ENCODE measurements around the gene GDPD3. TPM values are rescaled to one million over a fixed set of nuclear protein-coding genes. Genes with fewer than 3 reads are reported as not detected.

The GDPD3 gene
- total RNA-seq, 4 donors from 2014 or later = 13.4 to 41.2 (median 28.1) TPM

GRCh38 chr16:30054959-30055553 is 58.3 kb downstream of the GDPD3 start:
- Histone ChIP-seq H3K9me3 (no peaks in the 10 kb centered on the region), H3K27ac (peak overlapping the region in 3 of 4 donors; percentile 62 to 73 (median 65)), H3K36me3 (no peaks in the 10 kb centered on the region), H3K4me1 (peaks cover 18 to 70% (median 29%) of the 10 kb centered on the region in 3 donors), H3K4me3 (no peak overlapping the region), H3K27me3 (no peaks in the 10 kb centered on the region)
- WGBS, 2 donors = 17 to 27% methylated on average over 7 to 9 of the region's 10 CpGs
- DNase-seq = no peak
- intact Hi-C loops (cut with DNase I) = no loop called here
- TF ChIP-seq POLR2A (IDR thresholded peaks at IDR 0.05) (no peak), CTCF (IDR thresholded peaks at IDR 0.05) (peak; percentile 23 to 66 (median 51))

Other genes starting within 250 kb of the GDPD3 start
- 1 to 10 TPM in 2 of 4 donors, under 1 TPM in 1, not detected in 1; 0.22 to 2.8 (median 1.1) TPM for gene SEZ6L2, start 214.0 kb downstream of the GDPD3 start, total RNA-seq
- gene ASPHD1, start 213.0 kb downstream of the GDPD3 start, total RNA-seq = under 1 TPM in 2 of 4 donors, not detected in 2; 0.32 to 0.61 TPM
- gene KCTD13, start 187.3 kb downstream of the GDPD3 start, total RNA-seq = 10 to 100 TPM in 3 of 4 donors, 1 to 10 TPM in 1; 8.4 to 17.2 (median 13.9) TPM
- 100 to 1,000 TPM in 1 of 4 donors, 10 to 100 TPM in 3; 48.0 to 119 (median 80.0) TPM for gene TMEM219, start 151.5 kb downstream of the GDPD3 start, total RNA-seq
- 10 to 100 TPM; 26.8 to 33.7 (median 30.4) TPM for gene TAOK2, start 139.7 kb downstream of the GDPD3 start, total RNA-seq
- 10 to 100 TPM in 2 of 4 donors, 1 to 10 TPM in 2; 5.1 to 12.8 (median 9.7) TPM for gene HIRIP3, start 117.9 kb downstream of the GDPD3 start, total RNA-seq
- 10 to 100 TPM; 34.3 to 59.9 (median 48.0) TPM for gene INO80E, start 117.3 kb downstream of the GDPD3 start, total RNA-seq
- under 1 TPM in 2 of 4 donors, not detected in 2; 0.50 to 0.76 TPM for gene DOC2A, start 102.5 kb downstream of the GDPD3 start, total RNA-seq
- not detected for gene C16orf92, start 90.3 kb downstream of the GDPD3 start, total RNA-seq
- gene TLCD3B, start 82.3 kb downstream of the GDPD3 start, total RNA-seq = not detected
- 1,000 to 10,000 TPM; 1,024 to 1,551 (median 1,380) TPM for gene ALDOA, start 47.8 kb downstream of the GDPD3 start, total RNA-seq
- 100 to 1,000 TPM in 1 of 4 donors, 10 to 100 TPM in 3; 67.9 to 100 (median 78.4) TPM for gene PPP4C, start 37.5 kb downstream of the GDPD3 start, total RNA-seq
- 1 to 10 TPM; 1.9 to 6.2 (median 4.7) TPM for gene TBX6, start 21.6 kb downstream of the GDPD3 start, total RNA-seq
- gene YPEL3, start 17.3 kb downstream of the GDPD3 start, total RNA-seq = 100 to 1,000 TPM in 1 of 4 donors, 10 to 100 TPM in 3; 26.4 to 131 (median 63.0) TPM
- gene MAPK3, start 9.7 kb upstream of the GDPD3 start, total RNA-seq = 10 to 100 TPM; 45.7 to 86.9 (median 60.8) TPM
- 10 to 100 TPM in 3 of 4 donors, 1 to 10 TPM in 1; 9.5 to 29.1 (median 23.2) TPM for gene CORO1A, start 70.1 kb upstream of the GDPD3 start, total RNA-seq
- gene BOLA2B, start 80.1 kb upstream of the GDPD3 start, total RNA-seq = 100 to 1,000 TPM; 190 to 623 (median 313) TPM
- gene SLX1A, start 80.3 kb upstream of the GDPD3 start, total RNA-seq = 10 to 100 TPM; 31.9 to 51.1 (median 46.5) TPM
- gene SULT1A3, start 85.7 kb upstream of the GDPD3 start, total RNA-seq = 10 to 100 TPM in 2 of 4 donors, 1 to 10 TPM in 2; 1.1 to 17.2 (median 7.3) TPM
- 1 to 10 TPM in 2 of 4 donors, under 1 TPM in 1, not detected in 1; 0.94 to 4.2 (median 2.4) TPM for gene NPIPB13, start 134.9 kb upstream of the GDPD3 start, total RNA-seq
- 10 to 100 TPM; 21.9 to 38.0 (median 28.5) TPM for gene CD2BP2, start 241.8 kb upstream of the GDPD3 start, total RNA-seq